GM18519 (cell line): Measurements from ENCODE around the gene HOXC10.

Source experiments
- ATAC-seq: cut with Tn5 transposase; IDR thresholded peaks from one replicate; pipeline ENCODE4 v1.9.1; 2021; ENCODE audit warnings: mild to moderate bottlenecking, moderate library complexity; ENCODE audit not compliant: unreplicated experiment, low FRiP score

The HOXC10 gene

GRCh38 chr12:54000116-54001114, 15.5 kb downstream of the HOXC10 start, which contains the start of gene HOXC9:
TSS of gene HOXC9 (plus strand) at chr12:54000161. CDS start at chr12:54000189, 28 bp downstream.
- no peak for ATAC-seq

DNA sequence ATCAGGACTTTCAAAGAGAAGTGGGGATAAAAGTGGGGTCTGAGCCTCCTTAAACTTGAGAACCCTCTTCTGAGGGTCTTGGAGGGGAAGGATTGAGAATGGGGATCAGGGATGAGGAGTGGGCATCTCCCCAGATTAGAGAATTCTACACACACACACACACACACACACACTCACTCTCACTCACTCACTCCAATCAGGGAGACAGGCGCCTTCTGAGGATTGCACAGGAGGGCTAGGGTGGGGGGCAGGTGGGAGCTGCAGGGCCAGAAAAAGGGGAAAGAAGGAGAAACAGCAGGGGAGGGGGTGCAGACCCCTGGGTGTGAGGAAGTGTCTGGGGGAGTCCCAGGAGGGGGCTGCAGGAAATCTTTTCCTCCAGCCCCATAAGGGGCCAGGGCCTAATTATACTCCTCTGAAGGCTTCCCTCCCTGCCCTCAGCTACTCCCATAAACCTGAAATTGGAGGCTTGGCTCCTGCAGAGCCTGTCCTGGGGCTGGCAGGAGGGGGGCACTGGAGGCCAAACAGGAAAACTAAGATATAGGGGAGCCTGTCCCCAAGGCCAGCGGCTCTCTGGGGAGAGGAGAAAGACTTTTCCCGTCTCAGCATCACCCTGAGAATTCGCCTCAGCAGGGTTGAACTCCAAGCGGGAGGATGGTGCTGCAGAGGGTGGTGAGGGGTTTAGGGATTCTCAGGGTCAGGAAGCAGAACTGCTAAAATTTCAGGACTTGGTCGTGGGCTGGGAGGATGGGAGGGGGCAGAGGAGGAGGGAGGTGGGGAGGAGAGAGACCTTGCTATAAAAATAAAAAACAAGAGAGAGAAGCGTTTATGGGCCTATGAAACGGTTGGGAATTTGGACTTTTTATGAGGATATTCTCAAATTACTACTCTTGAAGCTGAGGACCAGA, 16.6 kb downstream of the HOXC10 start:
- no peak for ATAC-seq

DNA sequence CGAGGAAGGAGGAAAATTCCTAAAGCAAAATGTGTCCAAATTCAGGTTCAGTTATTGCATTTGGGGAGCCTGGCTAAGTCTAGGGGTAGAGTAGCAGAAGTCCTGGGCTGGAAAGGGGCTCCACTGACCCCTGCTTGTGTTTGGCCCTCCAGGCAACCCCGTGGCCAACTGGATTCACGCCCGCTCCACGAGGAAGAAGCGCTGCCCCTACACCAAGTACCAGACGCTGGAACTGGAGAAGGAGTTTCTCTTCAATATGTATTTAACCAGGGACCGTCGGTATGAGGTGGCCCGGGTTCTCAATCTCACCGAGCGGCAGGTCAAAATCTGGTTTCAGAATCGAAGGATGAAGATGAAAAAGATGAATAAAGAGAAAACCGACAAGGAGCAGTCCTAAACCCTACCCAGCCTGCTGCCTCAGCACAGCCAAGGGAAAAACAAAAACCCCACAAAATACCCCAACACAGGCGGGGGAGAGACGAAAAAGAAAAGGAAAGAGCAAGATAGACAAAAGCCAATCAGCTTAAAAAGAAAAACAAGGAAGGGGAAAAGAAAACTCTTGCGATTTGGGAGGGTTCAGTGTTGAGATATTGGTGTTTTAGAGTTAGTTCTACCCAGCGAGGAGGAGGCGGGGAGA, 17.4 kb downstream of the HOXC10 start:
- ATAC-seq: no peak

- no peak for ATAC-seq
These were observed 18.0 kb downstream of the HOXC10 start for GRCh38 chr12:54002915-54003389.

DNA sequence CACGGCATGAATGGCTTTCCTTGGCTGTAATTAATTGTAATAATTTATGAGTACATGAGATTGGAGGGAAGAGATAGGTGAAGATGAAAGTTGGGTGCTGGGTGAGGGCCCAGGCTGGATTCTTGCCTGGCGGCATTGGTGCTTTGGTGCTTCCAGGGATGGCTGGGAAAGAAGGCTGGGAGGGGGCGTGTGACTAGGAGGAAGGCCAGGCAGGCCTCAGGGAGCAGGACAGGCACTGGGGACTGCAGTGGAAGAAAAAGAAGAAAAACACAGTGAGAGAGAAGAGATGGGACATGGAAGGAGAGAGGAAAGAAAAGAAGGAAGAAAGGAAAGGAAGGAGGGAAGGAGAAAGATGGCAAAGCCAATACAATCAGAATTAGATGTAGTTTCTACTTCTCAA, 18.7 kb downstream of the HOXC10 start:
- ATAC-seq: no peak

GRCh38 chr12:54004063-54004840, 19.3 kb downstream of the HOXC10 start:
- ATAC-seq: no peak

DNA sequence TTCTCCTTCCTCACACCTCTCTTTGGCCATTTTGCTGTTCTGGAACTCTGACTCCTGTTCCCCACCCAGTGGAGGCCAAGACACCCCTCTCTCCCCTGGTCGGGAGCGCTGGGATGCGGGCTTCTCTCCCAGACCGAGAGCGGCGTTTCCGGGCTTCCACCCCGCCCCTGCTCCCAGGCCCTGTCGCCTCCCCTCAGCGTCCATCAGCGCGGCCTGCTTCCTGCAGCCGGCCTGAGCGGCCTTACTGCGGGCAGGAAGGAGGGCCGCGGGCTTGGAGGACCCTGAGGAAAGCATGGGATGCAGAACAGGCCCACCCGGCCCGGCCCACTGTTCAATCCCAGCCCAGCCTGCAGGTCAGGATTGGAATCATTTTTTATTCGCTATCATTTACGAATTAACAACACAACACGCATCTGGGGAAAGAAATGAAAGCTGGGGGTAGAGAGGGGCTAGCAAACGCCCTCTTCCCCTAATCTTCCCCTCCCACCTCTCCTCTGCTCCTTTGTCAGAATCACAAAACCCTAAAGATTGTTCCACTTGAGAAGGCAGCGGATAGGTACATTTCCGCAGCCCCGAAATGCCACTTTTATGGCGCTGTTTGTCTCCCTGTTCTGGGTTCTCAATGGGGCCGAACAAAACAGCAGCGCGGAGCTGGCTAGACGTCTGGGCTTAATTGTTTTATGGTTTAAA, 20.0 kb downstream of the HOXC10 start:
- no peak for ATAC-seq

DNA sequence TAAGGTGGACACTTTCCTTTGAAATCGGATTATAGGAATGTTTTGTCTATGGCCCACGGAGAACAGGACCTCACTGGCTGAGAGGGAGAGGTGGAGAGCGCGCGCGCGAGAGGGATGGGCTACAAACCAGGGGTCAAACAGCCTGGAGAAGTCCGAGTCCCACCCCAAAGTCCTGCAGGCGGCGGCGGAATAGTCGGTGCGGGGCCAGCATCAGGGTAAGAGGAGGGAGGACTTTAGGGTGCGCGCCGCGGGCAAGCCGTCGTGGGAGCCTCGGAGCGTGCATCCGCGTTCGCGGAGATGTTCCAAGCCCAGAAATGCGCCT, 20.5 kb downstream of the HOXC10 start:
- ATAC-seq: no peak

GRCh38 chr12:54005853-54006558, 21.1 kb downstream of the HOXC10 start:
- ATAC-seq: no peak

GRCh38 chr12:54006559-54007220, 21.7 kb downstream of the HOXC10 start:
- ATAC-seq: no peak

GRCh38 chr12:54007538-54008259, 22.8 kb downstream of the HOXC10 start:
- ATAC-seq: no peak

- ATAC-seq: no peak
These were observed 23.3 kb downstream of the HOXC10 start for GRCh38 chr12:54008260-54008552.

- ATAC-seq: no peak
These were observed 24.5 kb downstream of the HOXC10 start for GRCh38 chr12:54009171-54010052.

DNA sequence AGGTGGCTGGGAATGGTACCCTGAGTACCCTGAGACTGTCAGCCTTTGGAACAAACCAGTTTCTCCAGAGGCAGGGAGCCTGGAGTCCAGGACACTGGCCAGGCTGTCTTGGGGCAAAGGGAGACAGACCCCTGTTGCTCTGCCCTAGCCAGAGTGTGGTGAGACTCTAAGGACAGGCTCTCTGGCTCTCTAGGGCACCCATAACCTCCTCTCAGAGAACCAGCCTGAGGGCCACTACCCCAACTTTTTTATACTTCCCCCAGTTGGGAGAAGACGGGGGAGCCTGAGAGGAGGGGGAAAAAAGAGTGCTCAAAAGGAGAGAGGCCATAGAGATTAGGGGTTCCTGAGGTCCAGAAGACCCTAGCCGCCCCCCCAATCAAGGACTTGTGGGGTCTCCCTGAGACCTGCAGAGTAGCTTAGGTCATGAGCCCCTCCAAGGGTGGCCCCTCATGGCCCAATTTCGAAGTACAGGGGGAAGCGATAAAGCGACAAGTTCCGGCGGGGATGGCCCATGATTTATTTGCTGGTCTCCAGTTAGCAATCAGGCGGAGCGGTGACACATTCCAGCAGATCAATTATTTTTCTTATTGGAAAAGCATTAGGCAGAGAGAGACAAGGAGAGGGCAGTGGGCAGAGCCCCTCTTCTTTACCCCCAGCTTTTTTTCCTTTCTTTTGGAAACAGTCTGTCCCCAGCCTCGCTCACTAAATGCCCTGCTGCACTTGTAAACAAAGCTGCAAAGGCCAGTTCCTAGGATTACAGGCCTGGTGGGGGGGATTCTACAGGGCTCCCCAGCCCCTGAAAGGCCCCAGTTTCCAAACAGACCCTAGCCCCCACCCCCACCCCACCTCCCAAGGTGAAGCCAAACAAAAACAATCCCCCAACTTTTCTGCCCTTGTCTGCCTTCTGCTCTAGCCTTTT, 25.4 kb downstream of the HOXC10 start:
- ATAC-seq: no peak

- ATAC-seq: no peak
These were observed 26.2 kb downstream of the HOXC10 start for GRCh38 chr12:54010972-54011664.
